ENCODE data around the gene ERC2.

The ERC2 gene

DNA sequence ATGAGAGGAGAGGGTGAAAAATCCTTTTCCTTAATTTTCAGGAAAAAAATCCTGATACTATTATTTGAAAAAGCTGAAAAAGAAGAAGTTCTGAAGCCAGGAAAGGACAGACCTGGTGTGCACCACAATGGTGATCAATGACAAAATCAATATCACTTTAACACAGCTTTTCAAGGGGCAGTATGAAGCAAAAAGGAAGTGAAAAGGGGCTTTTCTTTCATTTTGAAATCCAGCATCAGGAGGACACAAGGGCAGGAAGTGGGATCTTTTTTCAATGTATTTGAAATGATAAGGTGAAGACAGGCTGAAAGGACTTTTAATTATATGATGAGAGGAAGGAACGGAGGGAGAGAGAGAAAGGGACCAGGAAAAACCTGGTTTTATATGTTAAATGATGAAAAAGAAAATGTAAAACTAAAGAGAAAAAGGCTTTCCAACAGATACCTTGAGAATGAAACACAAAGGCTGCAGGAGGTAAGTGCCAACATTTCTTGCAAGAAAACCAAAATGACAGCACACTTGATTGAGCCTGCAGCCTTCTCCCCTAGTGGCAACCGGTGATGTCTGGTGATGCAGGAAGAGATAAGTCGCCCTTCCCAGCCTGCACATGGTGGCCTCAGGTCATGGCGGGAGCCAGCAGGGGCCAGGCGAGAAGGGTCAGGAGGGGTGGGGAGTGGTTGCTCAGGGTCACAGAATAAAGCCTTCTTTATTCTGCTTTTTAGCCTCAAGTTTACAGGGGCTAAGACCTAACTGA, 744.4 kb downstream of the ERC2 start:
- DNase-seq = no peak

DNA sequence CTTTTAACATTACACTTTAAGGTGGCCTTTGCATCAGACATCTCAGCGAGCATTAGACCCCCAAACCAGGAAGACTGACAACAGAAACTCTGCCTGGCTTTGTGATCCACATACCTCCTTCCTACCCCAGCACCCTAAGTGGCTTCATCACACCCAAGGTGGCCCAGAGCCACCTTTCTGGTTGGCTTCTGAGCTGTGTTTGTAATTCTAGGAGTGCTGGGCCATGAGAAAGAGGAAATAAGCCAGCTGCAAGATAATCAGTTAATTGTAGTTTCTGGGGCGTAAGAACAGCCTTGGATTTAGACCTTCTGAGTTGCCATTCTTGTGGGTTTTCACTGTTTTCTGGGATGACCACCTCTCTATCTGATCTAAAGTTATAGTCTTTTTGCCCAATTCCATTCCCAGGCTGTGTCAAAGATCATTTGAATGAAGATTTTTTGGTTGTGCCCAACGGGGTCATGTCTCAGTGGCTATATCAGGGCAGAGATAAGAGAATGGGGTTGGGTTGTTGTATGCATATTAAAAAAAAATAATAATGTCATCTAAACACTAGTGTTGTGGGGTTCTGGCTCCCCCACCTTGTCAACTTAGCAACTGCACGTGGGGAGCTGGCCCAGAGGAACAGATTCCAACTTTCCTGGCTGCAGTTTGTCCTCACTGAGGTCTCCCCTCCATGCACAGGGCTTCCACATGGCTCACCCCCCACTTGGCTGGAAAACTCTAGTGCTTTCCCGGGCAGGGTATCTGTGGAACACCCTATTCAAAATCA, 746.4 kb downstream of the ERC2 start:
- no peak for DNase-seq

DNA sequence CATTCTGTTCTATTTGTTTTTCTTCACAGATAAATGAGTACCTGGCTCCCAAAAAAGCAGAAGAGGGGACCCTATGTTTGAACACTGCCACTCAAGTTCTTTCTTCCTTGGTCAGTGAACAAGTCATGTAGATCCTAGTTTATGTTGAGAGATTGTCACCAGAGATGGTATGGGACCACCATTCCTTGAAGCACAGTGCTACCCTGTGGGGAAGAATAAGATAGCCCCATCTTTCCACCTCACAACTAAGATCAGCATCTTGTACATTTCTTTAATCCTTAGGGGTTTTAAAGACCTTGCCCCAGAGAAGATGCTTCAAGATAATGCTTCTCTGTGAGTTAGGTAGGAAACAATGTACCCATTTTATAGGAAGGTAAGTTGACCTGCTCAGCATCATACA, 747.7 kb downstream of the ERC2 start:
- DNase-seq = no peak

DNA sequence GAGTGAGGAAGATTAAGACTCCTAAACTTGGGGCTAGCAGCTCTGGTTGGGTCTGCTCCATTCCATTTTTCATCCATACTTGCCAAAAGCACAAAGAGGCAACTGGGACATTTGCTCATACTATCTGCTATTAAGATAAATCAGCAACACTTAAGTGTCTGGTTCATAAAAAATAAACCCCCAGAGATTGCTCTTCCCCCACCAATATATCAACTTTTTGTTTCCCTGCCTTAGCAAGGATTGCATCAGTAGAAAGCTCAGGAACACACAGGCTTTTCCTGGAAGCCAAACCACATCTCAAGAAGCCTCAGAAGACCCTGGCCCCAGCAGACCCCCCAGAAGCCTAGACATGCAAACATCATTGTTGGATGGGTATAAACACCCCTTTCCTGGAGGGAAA, 748.8 kb downstream of the ERC2 start:
- no peak for DNase-seq

DNA sequence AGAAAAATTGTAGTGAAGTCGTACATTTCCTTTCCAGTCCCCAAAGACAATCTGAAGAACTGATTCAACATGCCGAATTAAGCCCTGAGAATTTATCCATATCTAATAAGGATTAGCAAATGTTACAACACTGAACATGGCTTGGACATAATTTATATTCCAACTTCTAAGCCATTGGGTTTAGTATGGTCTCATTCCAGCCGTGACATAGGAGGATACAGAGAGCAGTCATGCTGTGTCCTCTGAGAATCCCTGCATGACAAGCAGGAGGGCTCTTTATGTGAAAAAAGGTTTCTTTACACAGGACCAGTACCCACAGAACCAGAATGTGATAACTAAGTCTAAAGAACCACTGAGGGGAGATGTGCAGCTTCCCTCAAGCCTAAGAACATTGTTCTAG, 749.3 kb downstream of the ERC2 start:
- DNase-seq = no peak

DNA sequence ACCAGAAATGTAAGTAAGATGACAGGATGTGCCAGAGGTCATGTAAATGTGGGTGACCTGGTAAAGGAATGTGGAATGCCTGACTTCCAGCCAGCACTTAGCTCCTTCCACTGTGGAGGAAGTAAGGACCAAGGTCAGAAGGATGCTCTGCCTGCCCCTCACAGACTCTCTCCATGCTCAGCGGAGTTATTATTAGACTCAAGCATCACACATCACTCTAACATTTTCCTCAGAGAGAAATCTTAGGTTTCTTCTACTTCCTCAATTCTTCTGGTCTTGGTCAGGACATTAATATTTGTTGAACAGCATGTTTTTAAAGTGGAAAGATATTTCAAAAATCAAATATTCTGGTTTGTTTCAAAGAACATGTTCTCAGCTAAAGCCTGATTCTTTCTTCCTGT, 749.7 kb downstream of the ERC2 start:
- no peak for DNase-seq

DNA sequence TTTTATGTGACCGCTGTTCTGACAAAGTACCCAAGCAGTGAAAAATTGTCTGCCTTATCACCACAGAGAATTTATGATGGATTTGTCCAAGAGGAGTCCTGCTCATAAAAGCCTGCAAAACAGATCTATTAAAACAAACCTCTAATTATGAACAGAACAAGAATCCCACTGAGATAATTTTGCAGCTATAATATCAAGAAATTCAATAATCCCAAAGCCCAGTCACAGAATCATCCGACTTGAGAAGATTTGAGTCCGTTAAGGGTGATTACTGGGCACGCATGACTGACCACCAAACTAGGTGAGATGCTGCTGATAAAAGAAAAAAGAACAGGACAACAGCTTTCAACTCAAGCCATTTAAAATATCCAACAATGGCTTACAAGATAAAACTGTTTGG, 750.2 kb downstream of the ERC2 start:
- DNase-seq = no peak

DNA sequence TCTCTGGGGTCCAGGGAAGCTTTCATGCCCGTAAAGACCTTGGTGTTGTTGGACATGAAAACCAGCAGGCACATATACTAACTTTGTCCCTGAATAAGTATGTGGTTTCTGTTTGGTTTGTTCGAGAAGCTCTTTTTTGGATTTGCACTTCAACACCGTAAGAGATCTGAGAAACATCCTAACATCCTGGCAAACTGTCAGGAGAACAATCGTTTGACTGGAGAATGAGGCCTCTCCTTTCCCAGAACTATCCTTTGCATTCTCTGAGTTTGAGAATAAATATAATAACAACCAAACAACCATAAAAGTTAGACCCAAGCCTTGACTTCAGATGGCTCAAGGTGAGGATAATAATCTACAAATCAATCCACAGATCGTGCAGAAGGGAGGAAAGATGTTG, 750.8 kb downstream of the ERC2 start:
- DNase-seq = no peak

DNA sequence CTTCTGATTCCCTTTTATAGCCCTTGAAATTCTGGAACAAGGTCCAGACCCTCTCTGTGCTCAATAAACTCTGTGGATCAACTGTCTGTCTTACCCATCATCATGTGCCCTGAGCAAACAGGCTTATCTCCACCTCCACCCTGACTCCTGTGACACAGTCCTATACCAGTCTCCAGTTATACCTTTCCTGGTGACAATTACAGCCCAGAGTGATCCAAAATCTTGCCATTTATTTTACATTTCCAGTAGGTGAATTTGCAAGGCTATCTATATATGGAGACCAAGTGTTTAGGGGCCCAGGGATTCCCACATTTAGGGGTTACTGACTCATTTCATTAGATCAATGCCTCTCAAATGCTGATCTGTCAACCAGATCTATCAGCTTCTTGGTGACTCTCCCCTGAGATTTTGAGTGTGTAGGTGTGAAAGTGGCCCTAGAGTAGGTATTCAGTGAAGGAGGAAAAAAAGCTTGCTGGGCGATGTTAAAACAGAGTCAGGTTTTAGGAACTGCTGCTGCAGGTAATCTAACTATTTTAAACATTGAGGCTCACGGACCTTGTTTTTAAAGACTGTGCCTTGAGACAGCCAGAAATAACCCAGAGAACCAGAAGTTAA, 751.5 kb downstream of the ERC2 start:
- no peak for DNase-seq

DNA sequence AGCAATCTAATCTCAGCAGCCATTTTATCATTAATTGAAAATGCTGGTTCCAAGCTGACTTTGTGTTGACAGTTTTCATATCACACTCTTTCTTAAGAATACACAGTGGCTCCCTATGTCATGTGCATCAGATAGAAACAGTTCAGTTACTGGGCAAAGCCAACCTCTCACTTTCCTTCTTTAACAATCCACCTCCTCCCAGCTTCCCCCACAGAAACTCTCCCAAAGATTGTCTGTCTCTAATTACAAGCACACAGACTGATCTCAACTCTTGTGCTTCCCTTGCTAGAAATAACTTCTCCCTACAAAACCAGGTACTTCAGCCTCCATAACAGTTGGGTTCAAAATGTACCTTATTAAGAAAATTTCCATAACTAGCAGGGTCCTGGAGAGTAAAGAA, 752.2 kb downstream of the ERC2 start:
- DNase-seq = no peak

DNA sequence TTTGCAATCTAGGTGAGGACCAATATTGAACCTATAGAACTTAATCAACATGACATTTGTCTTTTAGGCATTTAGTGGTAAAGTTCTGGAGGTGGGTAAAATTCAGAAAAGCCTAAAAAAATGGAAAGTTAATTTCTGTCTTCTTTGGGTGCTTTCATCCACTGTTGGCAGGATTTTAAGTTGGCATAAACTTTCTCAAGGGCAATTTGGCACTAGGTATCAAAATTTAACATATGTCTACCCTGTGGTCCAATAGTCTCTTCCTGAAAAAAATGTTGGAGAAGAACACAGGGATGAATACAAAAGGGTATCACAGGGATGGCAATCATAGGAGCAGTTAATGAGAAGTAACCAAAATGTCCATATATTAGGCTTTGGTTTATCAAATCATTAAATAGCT, 754.2 kb downstream of the ERC2 start:
- DNase-seq = no peak

DNA sequence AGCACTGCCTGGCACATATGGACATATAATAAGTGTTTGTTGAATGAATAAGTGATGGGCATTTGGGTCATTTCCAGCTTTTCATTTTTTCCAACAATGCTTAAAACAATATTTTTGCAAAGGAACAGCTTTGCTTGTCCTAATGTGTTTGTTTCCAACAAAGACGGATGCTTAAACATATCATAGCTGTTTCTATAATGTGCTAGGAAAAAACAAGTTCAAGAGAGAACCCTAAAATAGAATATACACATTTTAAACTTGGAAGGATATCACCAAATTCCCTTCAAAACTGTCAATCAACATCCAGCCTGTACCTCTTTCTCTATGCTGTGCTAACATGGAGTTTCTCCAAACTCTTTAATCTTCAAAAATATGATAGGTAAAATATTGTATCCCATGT, 756.6 kb downstream of the ERC2 start:
- DNase-seq = no peak

DNA sequence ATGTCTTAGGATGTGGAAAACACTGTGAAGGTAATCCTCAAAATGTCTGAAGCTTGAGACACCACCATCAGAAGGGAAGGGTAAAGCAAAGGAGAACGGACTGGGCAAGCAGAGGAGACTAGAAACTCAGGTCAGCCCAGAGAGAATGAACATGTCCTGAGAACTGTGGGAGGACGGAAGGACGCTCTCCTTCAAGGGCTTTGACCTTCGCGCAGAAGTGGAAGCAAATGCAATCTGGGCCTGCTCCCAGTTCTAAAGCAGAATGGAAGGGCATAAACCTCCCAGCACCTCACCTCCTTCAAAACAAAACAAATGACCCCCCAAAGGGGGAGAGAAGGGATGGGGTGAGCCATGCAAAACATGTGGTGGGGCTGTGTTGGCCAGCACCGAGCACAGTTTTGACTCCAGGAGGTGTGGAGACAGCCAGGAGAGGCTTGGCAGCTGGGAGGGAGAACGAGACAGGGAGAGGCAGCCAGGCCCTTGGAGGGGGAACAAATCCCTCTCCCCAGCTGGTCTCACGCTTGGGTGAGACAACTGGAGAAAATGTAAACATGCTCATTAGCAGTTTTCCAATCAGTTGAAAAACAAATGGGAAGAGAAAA, 758.8 kb downstream of the ERC2 start:
- DNase-seq = no peak

DNA sequence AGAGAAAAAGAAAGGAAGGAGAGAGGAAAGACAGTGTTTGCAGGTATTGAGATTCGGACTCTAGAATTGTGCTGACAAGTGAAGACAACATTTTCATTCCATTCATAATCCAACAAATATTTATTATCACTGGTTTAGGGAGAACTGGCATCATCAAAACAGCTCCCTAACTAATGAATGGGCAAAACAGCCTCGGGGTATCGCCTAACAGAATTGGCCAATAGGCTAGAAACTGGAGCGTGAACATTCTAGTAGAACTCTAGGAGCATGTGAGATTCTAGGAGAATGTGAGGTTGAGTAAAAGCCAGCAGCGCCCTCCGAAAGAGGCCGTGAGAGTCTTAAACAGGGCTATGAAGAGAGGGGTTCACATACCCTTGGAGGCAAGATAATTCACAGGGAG, 759.3 kb downstream of the ERC2 start:
- DNase-seq = no peak

DNA sequence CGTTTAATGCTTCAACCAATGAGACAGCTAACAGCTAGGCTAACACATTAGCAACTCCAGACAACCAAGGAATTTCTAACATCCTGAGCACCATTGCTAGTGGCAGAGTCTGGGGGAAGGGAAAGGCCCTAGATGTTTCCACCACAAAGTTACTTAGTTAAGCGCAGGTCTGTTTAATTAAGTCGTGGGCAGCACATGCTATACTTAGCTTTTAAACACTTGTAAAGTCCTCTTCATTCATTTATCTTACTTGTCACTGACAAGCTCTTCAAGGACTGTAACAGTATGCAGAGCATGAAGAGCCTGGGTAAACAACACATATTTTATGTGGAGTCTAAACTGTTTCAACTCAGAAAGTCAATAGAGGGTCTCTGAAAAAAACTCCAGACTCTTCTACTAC, 760.0 kb downstream of the ERC2 start:
- DNase-seq = peak; percentile 18 to 26

DNA sequence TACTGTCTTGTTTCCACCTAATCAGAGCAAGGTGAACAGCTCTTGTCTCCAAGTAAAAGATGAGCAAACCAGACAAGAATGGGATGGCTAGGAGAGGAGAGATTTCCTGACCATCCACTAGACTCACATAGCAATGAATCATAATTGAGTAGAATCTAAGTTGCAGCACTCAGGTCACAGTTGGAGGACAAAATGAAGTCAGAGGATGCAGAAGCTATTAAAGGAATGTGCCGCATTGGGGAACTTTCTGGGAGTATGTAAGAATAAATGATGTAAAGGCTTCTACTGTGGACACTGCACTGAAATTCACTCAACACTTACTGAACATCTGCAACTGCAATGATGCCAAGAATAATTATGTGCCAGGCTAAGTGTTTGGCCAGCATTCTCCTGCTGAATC, 763.7 kb downstream of the ERC2 start:
- DNase-seq = no peak

DNA sequence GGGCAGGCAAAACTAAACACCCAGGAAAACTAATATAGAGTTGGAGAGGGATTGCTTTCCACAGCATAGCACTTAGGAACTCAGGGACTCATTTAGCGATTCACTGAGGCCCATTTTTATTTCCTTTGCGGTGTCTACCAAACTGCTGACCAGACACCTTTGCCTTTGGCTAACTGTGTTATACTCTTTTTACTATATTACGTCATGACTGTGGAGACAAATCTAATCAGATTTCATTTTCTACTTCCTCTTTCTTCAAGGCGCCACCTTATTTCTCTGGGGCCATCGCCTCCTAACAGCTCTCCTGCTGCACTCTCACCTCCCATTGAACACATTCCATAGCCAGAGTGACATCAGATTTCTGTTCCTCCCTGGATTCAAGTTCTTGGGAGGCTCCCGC, 765.4 kb downstream of the ERC2 start:
- no peak for DNase-seq

DNA sequence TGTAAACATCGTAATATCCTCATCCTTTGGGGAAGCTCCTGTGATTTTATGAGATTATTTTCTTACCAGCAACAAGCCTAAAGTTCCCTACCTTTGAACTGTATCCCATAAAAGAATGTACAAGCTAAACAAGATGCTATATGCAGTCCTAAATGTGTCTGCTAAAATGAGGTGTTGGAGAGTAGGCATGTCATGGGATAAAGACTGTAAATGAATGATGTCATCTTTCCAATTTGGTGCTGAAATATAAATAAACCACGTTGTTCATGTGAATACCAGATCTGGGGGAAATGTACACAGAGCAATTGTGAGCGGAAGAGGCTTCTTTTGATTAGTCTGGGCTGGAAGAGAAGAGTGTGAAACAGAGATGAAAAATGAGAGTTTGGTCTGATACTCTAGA, 766.3 kb downstream of the ERC2 start:
- no peak for DNase-seq

DNA sequence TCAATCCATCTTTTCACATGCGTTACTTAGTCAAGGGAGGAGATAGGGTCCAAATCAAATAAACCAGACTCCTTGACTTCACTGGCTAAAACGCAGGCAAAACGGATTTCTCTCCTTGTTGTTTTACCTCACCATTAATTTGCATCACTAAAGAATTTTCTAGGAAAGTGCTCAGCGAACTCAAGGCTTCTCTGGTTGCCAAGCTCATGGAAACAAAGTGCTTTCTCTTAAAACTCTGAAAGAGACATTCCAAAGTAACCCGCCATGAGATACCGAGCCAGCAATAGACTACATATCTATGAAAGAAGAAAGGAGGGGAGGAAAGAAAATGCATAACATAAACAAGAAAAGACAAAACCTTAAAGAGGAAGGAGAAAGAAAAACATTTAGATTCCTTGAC, 769.4 kb downstream of the ERC2 start:
- no peak for DNase-seq

DNA sequence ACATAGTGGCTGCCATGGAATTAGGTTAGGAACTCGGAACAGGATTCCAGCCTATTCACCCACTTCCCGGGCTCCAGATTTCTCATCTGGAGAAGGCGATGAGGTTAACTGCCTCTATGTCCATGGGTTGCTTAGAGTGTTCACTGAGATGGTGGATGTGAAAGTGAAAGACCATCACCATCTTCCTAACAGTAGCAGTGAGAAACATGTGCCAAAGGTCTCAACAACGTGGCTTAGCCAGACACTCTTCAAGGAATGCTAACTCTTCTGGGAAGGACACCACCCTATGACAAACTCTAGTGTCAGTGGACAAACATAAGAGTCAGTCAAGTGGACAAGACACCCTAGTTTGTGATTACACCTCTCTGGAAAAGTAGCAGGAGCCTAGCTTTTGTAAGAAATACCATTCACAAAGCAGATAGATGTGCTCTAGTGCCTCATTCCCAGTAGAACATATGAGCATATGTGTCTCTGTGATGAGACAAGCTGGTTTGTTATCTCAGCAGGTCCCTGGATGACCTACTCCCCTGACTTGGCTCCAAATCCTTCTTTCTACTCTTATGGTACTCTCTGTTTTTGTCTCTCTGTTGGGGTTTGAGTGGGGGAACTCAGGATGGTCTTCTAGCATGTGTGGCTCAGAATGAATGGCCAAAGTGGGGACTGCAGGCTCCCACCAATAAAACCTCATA, 770.9 kb downstream of the ERC2 start:
- DNase-seq = no peak

DNA sequence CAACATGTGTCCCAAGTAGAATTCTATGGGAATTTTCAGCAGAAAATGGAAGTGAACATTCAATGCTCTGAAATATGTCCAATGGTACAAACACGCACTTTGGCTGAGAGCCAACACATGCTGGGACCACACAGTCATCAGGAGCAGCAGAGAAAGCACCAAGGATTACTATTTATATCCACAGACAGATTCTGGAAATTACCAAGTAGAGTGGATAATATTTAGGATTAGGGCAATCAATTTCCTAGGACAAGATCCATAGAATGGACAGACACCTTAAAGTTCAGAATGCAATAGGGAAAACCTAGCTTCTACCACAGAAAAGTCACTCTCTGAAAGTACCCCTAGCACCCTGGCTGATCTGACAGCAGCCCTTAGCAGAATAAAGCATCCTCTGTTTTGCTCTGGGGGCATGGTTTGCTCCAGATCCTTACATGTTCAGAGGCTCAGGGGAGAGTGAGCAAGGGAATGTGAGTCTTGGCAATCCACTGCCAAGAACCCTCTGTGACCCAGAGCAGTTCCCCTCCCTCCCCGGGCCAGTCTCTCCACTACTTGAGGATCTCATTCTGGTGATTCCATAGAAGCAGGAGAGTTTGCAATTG, 775.2 kb downstream of the ERC2 start:
- no peak for DNase-seq

DNA sequence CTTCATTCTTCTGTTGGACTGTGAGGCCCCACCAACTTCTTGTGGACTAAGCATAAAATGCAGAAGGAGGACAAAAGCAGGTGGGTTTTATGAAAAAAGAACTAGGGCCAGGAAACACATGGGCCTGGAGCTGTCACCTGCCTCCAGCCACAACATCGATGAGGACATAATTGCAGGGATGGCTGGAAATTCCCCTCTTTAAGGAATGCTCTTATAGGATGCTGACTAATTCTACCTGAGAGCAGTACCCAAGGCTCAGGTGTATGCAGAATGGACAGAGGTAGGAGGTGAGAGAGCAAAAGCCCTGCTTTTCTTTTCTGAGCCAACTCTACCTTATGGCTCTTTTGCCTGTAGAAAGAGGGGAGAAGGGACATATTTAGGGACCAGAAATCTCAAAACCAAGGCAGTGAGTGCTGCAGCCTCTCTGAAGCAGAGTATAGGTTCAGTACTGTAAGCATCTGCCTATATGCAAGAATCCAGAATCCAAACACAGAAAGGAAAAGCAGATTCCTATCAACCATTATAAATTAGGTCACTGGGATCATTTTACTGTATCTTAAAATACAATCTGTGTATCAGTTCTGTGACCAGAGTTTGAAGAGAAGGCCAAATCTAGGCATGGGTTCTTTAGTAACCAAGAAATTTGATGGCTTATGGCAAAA, 775.8 kb downstream of the ERC2 start:
- no peak for DNase-seq
